ENCODE measurements around the gene MRGPRG.

MRGPRG gene

GRCh38 chr11:3206922-3207204 lies 11.8 kb downstream of the MRGPRG start:
- H3K9ac ChIP-seq (ENCODE audit: low read depth in 1 of 2, low read length in 2 of 2) = no peak overlapping the region
- no peaks in the 10 kb centered on the region for H3K36me3 ChIP-seq (ENCODE audit: control insufficient read depth in 1 of 2, insufficient read depth in 2 of 2, low read length in 2 of 2)
- no peaks in the 10 kb centered on the region for H3K9me3 ChIP-seq (ENCODE audit: control insufficient read depth in 1 of 2, low read length in 2 of 2)
- H3K4me1 ChIP-seq (ENCODE audit: control insufficient read depth in 1 of 2, insufficient read depth in 2 of 2, low read length in 2 of 2) = peaks cover 0 to 3% of the 10 kb centered on the region in 2 donors
- H3K4me3 ChIP-seq (ENCODE audit: low read depth in 1 of 2, low read length in 2 of 2) = no peak overlapping the region
- peaks cover 20% of the 10 kb centered on the region in 2 donors for H3K27me3 ChIP-seq (ENCODE audit: control insufficient read depth in 1 of 2, insufficient read depth in 2 of 2, low read length in 2 of 2)
- no peak overlapping the region for H3K27ac ChIP-seq (ENCODE audit: low read depth, low read length)

DNA sequence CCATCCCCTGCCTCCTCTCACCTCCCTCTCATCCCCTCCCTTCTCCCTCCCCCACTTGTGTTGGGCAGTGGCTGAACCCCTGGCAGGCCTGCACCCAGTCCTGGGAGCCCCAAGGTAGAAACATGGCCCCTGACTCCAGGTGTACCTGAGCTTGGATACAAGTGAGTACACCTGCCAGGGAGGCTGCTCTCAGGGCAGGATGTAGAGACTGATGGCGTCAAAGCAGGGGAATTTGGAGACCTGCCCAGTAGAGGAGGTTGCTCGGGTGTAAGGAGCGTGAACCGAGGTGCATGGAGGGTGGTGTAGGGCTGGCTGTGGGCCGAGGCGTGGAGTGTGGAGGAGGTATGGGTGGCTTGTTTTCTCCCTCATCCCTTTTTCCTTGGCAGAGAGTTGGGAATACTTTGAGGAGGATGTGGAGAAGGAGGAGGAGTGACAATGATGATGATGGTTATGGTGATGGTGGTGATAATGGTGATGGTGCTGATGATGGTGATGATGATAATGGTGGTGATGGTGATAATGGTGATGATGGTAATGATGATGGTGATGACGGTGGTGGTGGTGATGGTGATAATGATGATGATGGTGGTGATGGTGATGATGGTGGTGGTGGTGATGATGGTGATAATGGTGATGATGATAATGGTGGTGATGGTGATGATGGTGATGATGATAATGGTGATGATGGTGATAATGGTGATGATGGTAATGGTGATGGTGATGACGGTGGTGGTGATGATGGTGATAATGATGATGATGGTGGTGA lies 12.3 kb downstream of the MRGPRG start:
- H3K4me3 ChIP-seq (ENCODE audit: low read depth in 1 of 2, low read length in 2 of 2) = no peak overlapping the region
- H3K9ac ChIP-seq (ENCODE audit: low read depth in 1 of 2, low read length in 2 of 2) = no peak overlapping the region
- no peaks in the 10 kb centered on the region for H3K36me3 ChIP-seq (ENCODE audit: control insufficient read depth in 1 of 2, insufficient read depth in 2 of 2, low read length in 2 of 2)
- H3K27me3 ChIP-seq (ENCODE audit: control insufficient read depth in 1 of 2, insufficient read depth in 2 of 2, low read length in 2 of 2) = peaks cover 21 to 25% of the 10 kb centered on the region in 2 donors
- H3K4me1 ChIP-seq (ENCODE audit: control insufficient read depth in 1 of 2, insufficient read depth in 2 of 2, low read length in 2 of 2) = peaks cover 0 to 3% of the 10 kb centered on the region in 2 donors
- no peak overlapping the region for H3K27ac ChIP-seq (ENCODE audit: low read depth, low read length)
- no peaks in the 10 kb centered on the region for H3K9me3 ChIP-seq (ENCODE audit: control insufficient read depth in 1 of 2, low read length in 2 of 2)

- Histone ChIP-seq H3K9ac (ENCODE audit: low read depth in 1 of 2, low read length in 2 of 2) (no peak overlapping the region), H3K27ac (ENCODE audit: low read depth, low read length) (no peak overlapping the region), H3K4me3 (ENCODE audit: low read depth in 1 of 2, low read length in 2 of 2) (no peak overlapping the region), H3K9me3 (ENCODE audit: control insufficient read depth in 1 of 2, low read length in 2 of 2) (no peaks in the 10 kb centered on the region), H3K4me1 (ENCODE audit: control insufficient read depth in 1 of 2, insufficient read depth in 2 of 2, low read length in 2 of 2) (peaks cover 0 to 3% of the 10 kb centered on the region in 2 donors), H3K27me3 (ENCODE audit: control insufficient read depth in 1 of 2, insufficient read depth in 2 of 2, low read length in 2 of 2) (peaks cover 25 to 28% of the 10 kb centered on the region in 2 donors), H3K36me3 (ENCODE audit: control insufficient read depth in 1 of 2, insufficient read depth in 2 of 2, low read length in 2 of 2) (no peaks in the 10 kb centered on the region)
Observed at GRCh38 chr11:3205261-3206155, 13.1 kb downstream of the MRGPRG start.

- no peak overlapping the region for H3K9ac ChIP-seq (ENCODE audit: low read depth in 1 of 2, low read length in 2 of 2)
- H3K27me3 ChIP-seq (ENCODE audit: control insufficient read depth in 1 of 2, insufficient read depth in 2 of 2, low read length in 2 of 2) = peaks cover 25 to 29% of the 10 kb centered on the region in 2 donors
- peaks cover 0 to 3% of the 10 kb centered on the region in 2 donors for H3K4me1 ChIP-seq (ENCODE audit: control insufficient read depth in 1 of 2, insufficient read depth in 2 of 2, low read length in 2 of 2)
- no peaks in the 10 kb centered on the region for H3K36me3 ChIP-seq (ENCODE audit: control insufficient read depth in 1 of 2, insufficient read depth in 2 of 2, low read length in 2 of 2)
- no peaks in the 10 kb centered on the region for H3K9me3 ChIP-seq (ENCODE audit: control insufficient read depth in 1 of 2, low read length in 2 of 2)
- H3K4me3 ChIP-seq (ENCODE audit: low read depth in 1 of 2, low read length in 2 of 2) = no peak overlapping the region
- H3K27ac ChIP-seq (ENCODE audit: low read depth, low read length) = no peak overlapping the region
Observed at GRCh38 chr11:3204141-3205015, 14.2 kb downstream of the MRGPRG start.

GRCh38 chr11:3203221-3204043 lies 15.2 kb downstream of the MRGPRG start:
- Histone ChIP-seq H3K4me1 (ENCODE audit: control insufficient read depth in 1 of 2, insufficient read depth in 2 of 2, low read length in 2 of 2) (peaks cover 0 to 3% of the 10 kb centered on the region in 2 donors), H3K4me3 (ENCODE audit: low read depth in 1 of 2, low read length in 2 of 2) (no peak overlapping the region), H3K36me3 (ENCODE audit: control insufficient read depth in 1 of 2, insufficient read depth in 2 of 2, low read length in 2 of 2) (no peaks in the 10 kb centered on the region), H3K9ac (ENCODE audit: low read depth in 1 of 2, low read length in 2 of 2) (no peak overlapping the region), H3K27ac (ENCODE audit: low read depth, low read length) (no peak overlapping the region), H3K9me3 (ENCODE audit: control insufficient read depth in 1 of 2, low read length in 2 of 2) (no peaks in the 10 kb centered on the region), H3K27me3 (ENCODE audit: control insufficient read depth in 1 of 2, insufficient read depth in 2 of 2, low read length in 2 of 2) (peaks cover 25 to 29% of the 10 kb centered on the region in 2 donors)

DNA sequence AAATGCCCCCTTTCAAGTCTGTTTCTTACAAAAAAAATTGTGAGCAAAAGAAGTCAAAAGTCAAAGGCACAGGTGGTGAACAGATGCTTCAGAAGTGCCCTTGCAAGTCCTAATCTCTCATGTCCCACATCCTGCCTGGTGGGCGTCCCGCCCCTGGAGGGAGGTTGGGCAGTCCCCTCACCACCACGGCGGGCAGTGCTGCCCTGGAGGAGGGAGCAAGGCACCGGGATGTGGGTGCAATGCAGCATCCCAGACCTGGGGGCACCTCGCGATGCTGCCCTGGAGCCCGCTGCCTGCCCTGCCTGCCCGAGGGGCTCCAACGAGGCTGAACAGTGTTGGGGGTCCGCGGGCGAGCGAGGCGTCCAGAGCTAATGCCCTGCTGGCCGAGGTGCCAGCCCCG lies 15.9 kb downstream of the MRGPRG start:
- peaks cover 0 to 3% of the 10 kb centered on the region in 2 donors for H3K4me1 ChIP-seq (ENCODE audit: control insufficient read depth in 1 of 2, insufficient read depth in 2 of 2, low read length in 2 of 2)
- H3K9ac ChIP-seq (ENCODE audit: low read depth in 1 of 2, low read length in 2 of 2) = no peak overlapping the region
- H3K27me3 ChIP-seq (ENCODE audit: control insufficient read depth in 1 of 2, insufficient read depth in 2 of 2, low read length in 2 of 2) = peaks cover 25 to 29% of the 10 kb centered on the region in 2 donors
- H3K36me3 ChIP-seq (ENCODE audit: control insufficient read depth in 1 of 2, insufficient read depth in 2 of 2, low read length in 2 of 2) = no peaks in the 10 kb centered on the region
- H3K27ac ChIP-seq (ENCODE audit: low read depth, low read length) = no peak overlapping the region
- H3K9me3 ChIP-seq (ENCODE audit: control insufficient read depth in 1 of 2, low read length in 2 of 2) = no peaks in the 10 kb centered on the region
- H3K4me3 ChIP-seq (ENCODE audit: low read depth in 1 of 2, low read length in 2 of 2) = no peak overlapping the region

DNA sequence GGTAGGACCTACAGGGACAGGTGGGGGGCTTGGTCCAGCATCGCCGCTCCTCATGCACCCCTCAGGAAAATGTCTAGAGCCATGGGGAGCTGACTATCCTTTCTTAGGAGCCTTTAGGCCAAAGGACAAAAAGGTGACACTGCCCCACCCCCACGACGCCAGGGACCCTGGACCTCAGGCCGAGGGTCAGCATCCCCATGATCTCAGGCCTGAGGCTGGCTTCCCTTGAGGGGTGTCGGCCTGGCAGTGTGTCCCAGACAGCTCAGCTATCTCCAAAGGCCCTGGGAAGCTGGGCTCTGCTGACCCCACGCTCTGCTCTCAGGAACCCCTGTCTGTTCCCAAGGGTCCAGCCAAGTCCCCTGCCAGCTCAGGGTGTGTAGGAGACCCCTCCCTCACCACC lies 16.3 kb downstream of the MRGPRG start:
- peaks cover 0 to 3% of the 10 kb centered on the region in 2 donors for H3K4me1 ChIP-seq (ENCODE audit: control insufficient read depth in 1 of 2, insufficient read depth in 2 of 2, low read length in 2 of 2)
- H3K36me3 ChIP-seq (ENCODE audit: control insufficient read depth in 1 of 2, insufficient read depth in 2 of 2, low read length in 2 of 2) = no peaks in the 10 kb centered on the region
- no peak overlapping the region for H3K27ac ChIP-seq (ENCODE audit: low read depth, low read length)
- peaks cover 25 to 29% of the 10 kb centered on the region in 2 donors for H3K27me3 ChIP-seq (ENCODE audit: control insufficient read depth in 1 of 2, insufficient read depth in 2 of 2, low read length in 2 of 2)
- no peaks in the 10 kb centered on the region for H3K9me3 ChIP-seq (ENCODE audit: control insufficient read depth in 1 of 2, low read length in 2 of 2)
- H3K4me3 ChIP-seq (ENCODE audit: low read depth in 1 of 2, low read length in 2 of 2) = no peak overlapping the region
- H3K9ac ChIP-seq (ENCODE audit: low read depth in 1 of 2, low read length in 2 of 2) = no peak overlapping the region

GRCh38 chr11:3201677-3202181 lies 16.9 kb downstream of the MRGPRG start:
- H3K9ac ChIP-seq (ENCODE audit: low read depth in 1 of 2, low read length in 2 of 2) = no peak overlapping the region
- no peaks in the 10 kb centered on the region for H3K36me3 ChIP-seq (ENCODE audit: control insufficient read depth in 1 of 2, insufficient read depth in 2 of 2, low read length in 2 of 2)
- no peak overlapping the region for H3K4me3 ChIP-seq (ENCODE audit: low read depth in 1 of 2, low read length in 2 of 2)
- H3K27ac ChIP-seq (ENCODE audit: low read depth, low read length) = no peak overlapping the region
- H3K4me1 ChIP-seq (ENCODE audit: control insufficient read depth in 1 of 2, insufficient read depth in 2 of 2, low read length in 2 of 2) = peaks cover 0 to 3% of the 10 kb centered on the region in 2 donors
- no peaks in the 10 kb centered on the region for H3K9me3 ChIP-seq (ENCODE audit: control insufficient read depth in 1 of 2, low read length in 2 of 2)
- peaks cover 25 to 29% of the 10 kb centered on the region in 2 donors for H3K27me3 ChIP-seq (ENCODE audit: control insufficient read depth in 1 of 2, insufficient read depth in 2 of 2, low read length in 2 of 2)

GRCh38 chr11:3201112-3201581 lies 17.5 kb downstream of the MRGPRG start:
- Histone ChIP-seq H3K36me3 (ENCODE audit: control insufficient read depth in 1 of 2, insufficient read depth in 2 of 2, low read length in 2 of 2) (no peaks in the 10 kb centered on the region), H3K9me3 (ENCODE audit: control insufficient read depth in 1 of 2, low read length in 2 of 2) (no peaks in the 10 kb centered on the region), H3K4me1 (ENCODE audit: control insufficient read depth in 1 of 2, insufficient read depth in 2 of 2, low read length in 2 of 2) (peaks cover 0 to 3% of the 10 kb centered on the region in 2 donors), H3K27ac (ENCODE audit: low read depth, low read length) (no peak overlapping the region), H3K27me3 (ENCODE audit: control insufficient read depth in 1 of 2, insufficient read depth in 2 of 2, low read length in 2 of 2) (peaks cover 25 to 29% of the 10 kb centered on the region in 2 donors), H3K4me3 (ENCODE audit: low read depth in 1 of 2, low read length in 2 of 2) (no peak overlapping the region), H3K9ac (ENCODE audit: low read depth in 1 of 2, low read length in 2 of 2) (no peak overlapping the region)

Measured in duodenal mucosa (tissue), 2 donors.